Right lung (tissue), 10 donors: Measurements from ENCODE around the gene CCDC194. TPM values are rescaled to one million over a fixed set of nuclear protein-coding genes. Genes with fewer than 3 reads are reported as not detected.

Source experiments
- DNase-seq, 2 donors: peaks; one replicate each; pipeline ENCODE4 v3.0.0-alpha.2; 2013
- long read RNA-seq, 8 donors: transcript quantifications; one replicate each; lab custom pipeline, GENCODE V29; 2026
- polyA plus RNA-seq, 5 donors: library from polyadenylated mRNA; unstranded; fragments of 120-200 nt; gene quantifications; one replicate each; pipeline versions ENCODE4 v1.2.1 to v1.2.3, GENCODE V29; 2013; ENCODE audit warnings: inconsistent platforms in 1 of 5, low replicate concordance in 1 of 5; ENCODE audit not compliant: insufficient read length in 5 of 5, insufficient read depth in 1 of 5

The CCDC194 gene, protein sequence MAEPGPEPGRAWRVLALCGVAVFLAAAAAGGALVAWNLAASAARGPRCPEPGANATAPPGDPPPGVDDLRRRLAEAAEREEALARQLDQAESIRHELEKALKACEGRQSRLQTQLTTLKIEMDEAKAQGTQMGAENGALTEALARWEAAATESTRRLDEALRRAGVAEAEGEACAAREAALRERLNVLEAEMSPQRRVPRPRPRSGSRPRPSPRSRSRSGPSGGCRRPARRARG
- under 1 TPM in 4 of 5 donors, not detected in 1; 0.13 to 0.27 (median 0.21) TPM for polyA plus RNA-seq
- long read RNA-seq, donor 1 = 0 reads
- long read RNA-seq, donor 2 = 0 reads
- long read RNA-seq, donor 3 = 0 reads
- long read RNA-seq, donor 4 = 0 reads
- long read RNA-seq, donor 5 = 0 reads
- long read RNA-seq, donor 6 = 0 reads
- long read RNA-seq, donor 7 = 0 reads
- long read RNA-seq, donor 8 = 0 reads

DNA sequence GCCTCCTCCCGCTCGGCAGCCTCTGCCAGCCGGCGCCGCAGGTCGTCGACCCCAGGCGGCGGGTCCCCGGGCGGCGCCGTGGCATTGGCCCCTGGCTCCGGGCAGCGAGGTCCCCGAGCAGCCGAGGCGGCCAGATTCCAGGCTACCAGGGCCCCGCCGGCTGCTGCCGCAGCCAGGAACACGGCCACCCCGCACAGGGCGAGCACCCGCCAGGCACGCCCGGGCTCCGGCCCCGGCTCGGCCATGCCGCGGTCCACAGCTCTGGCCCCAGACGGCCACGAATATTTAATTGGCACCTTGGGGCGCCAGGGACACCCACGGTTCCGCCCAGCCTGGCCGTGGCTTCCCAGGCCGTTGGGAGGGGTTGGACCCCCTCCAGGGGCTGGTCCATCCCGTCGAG lies at the start of gene CCDC194:
Gene CCDC194, minus strand, starts transcription at position 283 of the 400 bp plus-strand sequence. Its CDS starts 38 bp downstream, at position 245.
- no peak for DNase-seq

- DNase-seq = no peak
These were observed 47.4 kb upstream of the CCDC194 start for GRCh38 chr19:17441241-17442021.

DNA sequence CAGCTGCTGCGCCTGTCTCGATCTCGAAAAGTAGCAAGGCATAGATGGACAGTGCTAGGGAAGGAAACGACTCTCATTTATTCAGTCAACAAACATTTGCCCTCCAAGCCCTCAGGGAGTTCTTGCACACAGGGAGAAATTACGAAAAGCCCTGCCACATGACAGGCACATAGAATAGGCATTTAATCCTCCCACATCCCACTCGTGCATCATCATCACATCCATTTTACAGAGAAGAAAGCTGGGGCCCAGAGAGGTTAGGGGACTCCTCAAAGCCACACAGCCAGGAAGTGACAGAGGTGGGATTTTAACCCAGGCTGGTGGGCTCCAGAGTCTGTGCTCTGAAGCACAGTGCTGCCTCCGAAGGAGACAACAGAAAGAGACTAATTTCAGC lies 42.9 kb upstream of the CCDC194 start:
- DNase-seq = no peak

- DNase-seq = no peak
These were observed 42.3 kb upstream of the CCDC194 start for GRCh38 chr19:17436094-17436873.

- no peak for DNase-seq
These were observed 41.2 kb upstream of the CCDC194 start for GRCh38 chr19:17435218-17435617.

DNA sequence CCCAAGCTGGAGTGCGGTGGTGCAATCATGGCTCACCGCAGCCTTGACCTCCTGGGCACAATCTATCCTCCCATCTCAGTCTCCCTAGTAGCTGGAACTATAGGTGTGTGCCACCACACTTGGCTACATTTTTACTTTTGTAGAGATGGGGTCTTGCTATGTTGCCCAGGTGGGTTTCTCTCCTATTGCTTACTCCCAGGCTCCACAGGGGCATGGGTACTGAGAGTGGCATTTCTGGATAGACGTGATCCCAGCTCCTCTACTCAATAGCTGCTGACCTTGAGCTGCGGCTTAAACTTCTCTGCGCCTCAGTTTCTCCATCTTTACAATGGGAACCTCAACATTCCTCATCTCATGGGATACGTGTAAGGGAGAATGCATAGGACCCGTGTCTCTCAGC lies 37.4 kb upstream of the CCDC194 start:
- no peak for DNase-seq

- DNase-seq = no peak
These were observed 35.7 kb upstream of the CCDC194 start for GRCh38 chr19:17429641-17430113.

- no peak for DNase-seq
These were observed 30.9 kb upstream of the CCDC194 start for GRCh38 chr19:17424743-17425365.

DNA sequence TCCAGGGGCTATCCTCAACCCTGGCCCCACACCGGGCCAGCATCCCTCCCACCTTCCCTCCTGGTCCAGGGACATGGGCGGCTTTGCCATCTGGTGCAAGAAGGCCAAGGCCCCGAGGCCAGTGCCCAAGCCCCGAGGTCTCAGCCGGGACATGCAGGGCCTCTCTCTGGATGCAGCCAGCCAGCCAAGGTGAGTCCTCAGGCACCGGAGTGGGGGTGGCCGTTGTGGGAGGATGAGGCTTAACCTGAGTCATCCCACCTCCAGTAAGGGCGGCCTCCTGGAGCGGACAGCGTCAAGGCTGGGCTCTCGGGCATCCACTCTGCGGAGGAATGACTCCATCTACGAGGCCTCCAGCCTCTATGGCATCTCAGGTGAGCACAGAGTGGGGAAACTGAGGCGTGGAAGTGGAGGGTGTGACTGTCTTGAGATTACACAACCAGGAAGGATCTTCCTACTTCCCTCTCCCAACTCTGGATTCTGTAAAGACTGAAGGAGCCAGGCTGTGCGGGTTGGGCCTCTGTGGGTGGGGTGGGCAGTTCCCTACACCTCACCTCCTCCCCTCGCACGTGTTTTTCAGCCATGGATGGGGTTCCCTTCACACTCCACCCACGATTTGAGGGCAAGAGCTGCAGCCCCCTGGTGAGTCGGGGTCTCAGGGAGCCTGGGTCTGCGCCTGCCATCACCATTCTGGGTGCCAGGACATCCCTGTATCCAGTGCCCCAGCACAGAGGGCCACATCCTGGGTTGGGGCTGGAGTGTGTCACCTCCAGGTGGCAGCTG lies 29.6 kb upstream of the CCDC194 start:
- DNase-seq = no peak

- no peak for DNase-seq
These were observed 27.9 kb upstream of the CCDC194 start for GRCh38 chr19:17421942-17422341.

- no peak for DNase-seq
These were observed 26.5 kb upstream of the CCDC194 start for GRCh38 chr19:17420475-17420924.

GRCh38 chr19:17419621-17420474 lies 25.9 kb upstream of the CCDC194 start, which contains the start of gene MVB12A:
Gene MVB12A, plus strand, starts transcription at chr19:17420047. Its CDS starts 89 bp downstream, at chr19:17420136.
- DNase-seq = peak; percentile 100

GRCh38 chr19:17419154-17419620 lies 25.2 kb upstream of the CCDC194 start:
- no peak for DNase-seq

GRCh38 chr19:17418710-17419109 lies 24.7 kb upstream of the CCDC194 start:
- no peak for DNase-seq

- no peak for DNase-seq
These were observed 21.1 kb upstream of the CCDC194 start for GRCh38 chr19:17415121-17415520.

- DNase-seq = no peak
These were observed 20.1 kb upstream of the CCDC194 start for GRCh38 chr19:17414097-17414496.

GRCh38 chr19:17411801-17412200 lies 17.8 kb upstream of the CCDC194 start:
- no peak for DNase-seq

GRCh38 chr19:17409990-17410389 lies 16.0 kb upstream of the CCDC194 start:
- DNase-seq = no peak

GRCh38 chr19:17406887-17407196 lies 12.8 kb upstream of the CCDC194 start:
- no peak for DNase-seq
